Ammon's horn (tissue), 1 donor: ENCODE results near the gene LCTL.
"Not testable (repeated sequence)": the region's sequence is repeated elsewhere in the genome, so short reads cannot be mapped to it uniquely, and the experiment has no call there.

Experiments used
- DNase-seq: peaks from one replicate; pipeline ENCODE4 v3.0.0-alpha.2; 2016; ENCODE audit warnings: low spot score

LCTL gene

GRCh38 chr15:66564136-66565041 lies 1.4 kb downstream of the LCTL start:
- no peak for DNase-seq

- no peak for DNase-seq
Observed at GRCh38 chr15:66563566-66564110, 2.2 kb downstream of the LCTL start.

GRCh38 chr15:66563126-66563525 lies 2.7 kb downstream of the LCTL start:
- no peak for DNase-seq

- DNase-seq, result no peak
Observed at GRCh38 chr15:66560856-66561525, 4.8 kb downstream of the LCTL start.

GRCh38 chr15:66558271-66558670 lies 7.5 kb downstream of the LCTL start:
- no peak for DNase-seq

GRCh38 chr15:66555685-66556084 lies 10.1 kb downstream of the LCTL start:
- no peak for DNase-seq

GRCh38 chr15:66545255-66545654 lies 20.5 kb downstream of the LCTL start:
- DNase-seq, result no peak

GRCh38 chr15:66542896-66543295 lies 22.9 kb downstream of the LCTL start:
- no peak for DNase-seq

GRCh38 chr15:66535056-66535455 lies 30.7 kb downstream of the LCTL start:
- no peak for DNase-seq

- DNase-seq, result peak; percentile 6
Observed at GRCh38 chr15:66524838-66525237, 41.0 kb downstream of the LCTL start.

- no peak for DNase-seq
Observed at GRCh38 chr15:66523926-66524325, 41.9 kb downstream of the LCTL start.

GRCh38 chr15:66515901-66516322 lies 49.9 kb downstream of the LCTL start:
- DNase-seq, result no peak

- no peak for DNase-seq
Observed at GRCh38 chr15:66514586-66514985, 51.2 kb downstream of the LCTL start.

- DNase-seq, result no peak
Observed at GRCh38 chr15:66508293-66508883, 57.4 kb downstream of the LCTL start.

GRCh38 chr15:66505818-66506217 lies 60.0 kb downstream of the LCTL start:
- DNase-seq, result no peak

- no peak for DNase-seq
Observed at GRCh38 chr15:66505430-66505811, 60.4 kb downstream of the LCTL start.

- peak; percentile 83 for DNase-seq
Observed at GRCh38 chr15:66504563-66505429, 61.0 kb downstream of the LCTL start, which contains the start of the genes RPL4 and ZWILCH. Gene RPL4 (minus strand): TSS chr15:66504855. CDS start chr15:66504790, 65 bp downstream. Gene ZWILCH (plus strand): TSS chr15:66505326. CDS start chr15:66505339, 13 bp downstream.

- no peak for DNase-seq
Observed at GRCh38 chr15:66503780-66504562, 61.8 kb downstream of the LCTL start.

GRCh38 chr15:66503041-66503648 lies 62.7 kb downstream of the LCTL start:
- DNase-seq, result not testable (repeated sequence)

- DNase-seq, result no peak
Observed at GRCh38 chr15:66502491-66502890, 63.3 kb downstream of the LCTL start.
